Mesenteric fat pad (tissue), 1 donor: ENCODE measurements around the gene SRPK1. TPM values are rescaled to one million over a fixed set of nuclear protein-coding genes. Genes with fewer than 3 reads are reported as not detected.
A peak's percentile ranks its signal among the peaks of the same experiment; 100 is the strongest.
"Not testable (repeated sequence)": the region's sequence is repeated elsewhere in the genome, so short reads cannot be mapped to it uniquely, and the experiment has no call there.

Experiments
- DNase-seq: peaks from one replicate; pipeline ENCODE4 v3.0.0-alpha.2; 2020; ENCODE audit warnings: low spot score
- long read RNA-seq: library from polyadenylated mRNA; unstranded; transcript quantifications from one replicate; pipeline ENCODE4 v2.0.0, GENCODE V29; 2020
- total RNA-seq: library from RNA; stranded (reverse); fragmentation: NEBNext Ultra II Directional; extraction: Animal tissue kit (Norgen Biotek cat#: 25700); gene quantifications from one replicate; pipeline ENCODE4 v1.2.1, GENCODE V29; 2021
- donor health status: DM: yes; HTN: yes; CAD: no.

Gene SRPK1
- 32.9 TPM for total RNA-seq
- long read RNA-seq, full-length matches to known transcripts: 8 of 24 reads
- long read RNA-seq, partial matches to known transcripts: 12 of 24 reads
- long read RNA-seq, other reads (novel, unspliced or antisense): 4 of 24 reads

DNA sequence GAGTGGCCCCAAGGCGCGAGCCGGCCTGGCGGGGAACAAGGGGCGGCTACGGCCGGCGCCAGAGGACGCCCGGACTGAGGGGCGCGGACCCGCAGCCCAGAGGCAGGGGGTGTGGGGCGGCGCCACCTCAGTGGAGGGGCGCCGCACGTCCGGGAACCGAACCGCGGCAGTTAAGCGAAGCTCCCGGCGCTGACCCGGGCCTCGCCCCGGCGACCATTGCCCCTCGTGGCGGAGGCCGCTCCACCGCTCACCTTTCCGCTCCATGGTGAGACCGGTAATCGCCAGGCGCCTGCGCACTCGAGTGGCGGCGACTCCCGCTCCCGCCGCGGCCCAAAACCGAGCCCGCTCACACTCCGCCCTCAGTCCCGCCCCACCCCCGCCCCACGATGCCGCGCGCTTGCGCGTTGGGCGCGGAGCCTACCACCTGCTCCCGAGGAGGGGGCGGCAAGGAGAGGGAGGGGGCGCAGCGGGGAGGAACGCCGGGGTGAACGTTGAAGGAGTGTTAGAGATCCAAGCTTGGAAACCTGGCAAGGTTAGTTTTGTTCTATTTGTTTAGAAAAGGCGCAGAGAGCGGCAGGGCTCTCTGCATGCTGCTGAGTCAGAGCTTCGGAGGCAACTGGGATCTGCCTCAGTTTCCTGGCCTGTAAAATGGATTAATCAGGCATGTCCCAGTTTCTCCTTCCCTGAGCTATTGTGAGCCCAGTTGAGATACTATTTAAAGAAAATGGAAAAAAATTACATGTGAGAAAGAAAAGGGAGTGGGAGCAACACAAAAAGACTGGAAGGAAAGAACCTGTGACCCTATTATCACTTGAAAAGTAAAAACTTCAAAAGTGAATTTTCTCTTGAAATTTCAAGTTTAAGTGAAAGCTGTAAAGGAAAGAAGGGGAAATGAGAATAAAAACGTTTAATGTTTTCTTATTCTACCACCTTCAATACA is at the start of gene SRPK1:
Gene SRPK1 (minus strand): TSS at position 306 of the 940 bp plus-strand sequence. CDS start 42 bp downstream, at position 264.
- peak; percentile 97 for DNase-seq

GRCh38 chr6:35970181-35970580 is 49.3 kb upstream of the SRPK1 start:
- DNase-seq: no peak

GRCh38 chr6:35969646-35970045 is 48.7 kb upstream of the SRPK1 start:
- DNase-seq: no peak

DNA sequence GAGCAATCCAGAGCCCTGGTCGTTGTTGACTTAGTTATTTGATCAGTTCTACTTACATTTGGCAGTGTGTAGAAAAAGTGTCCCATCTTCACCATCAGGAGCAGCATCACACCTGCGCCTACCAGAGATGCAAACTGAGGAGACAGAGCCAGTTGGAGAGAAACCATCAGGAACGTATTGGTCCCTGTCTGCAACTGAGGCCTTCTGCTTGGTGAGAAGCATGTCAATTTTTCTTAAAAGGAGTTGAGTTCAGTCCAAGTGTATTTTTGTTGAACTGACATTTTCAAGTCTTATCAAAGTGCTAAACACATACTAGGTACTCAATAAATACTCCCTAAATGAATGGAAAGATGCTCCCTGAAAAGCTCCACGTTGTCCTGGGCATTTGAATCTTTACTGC is 47.9 kb upstream of the SRPK1 start:
- no peak for DNase-seq

- no peak for DNase-seq
Observed at GRCh38 chr6:35967076-35967774, 46.3 kb upstream of the SRPK1 start.

GRCh38 chr6:35962779-35963560 is 42.1 kb upstream of the SRPK1 start:
- DNase-seq: no peak

GRCh38 chr6:35960187-35960586 is 39.3 kb upstream of the SRPK1 start:
- DNase-seq: no peak

DNA sequence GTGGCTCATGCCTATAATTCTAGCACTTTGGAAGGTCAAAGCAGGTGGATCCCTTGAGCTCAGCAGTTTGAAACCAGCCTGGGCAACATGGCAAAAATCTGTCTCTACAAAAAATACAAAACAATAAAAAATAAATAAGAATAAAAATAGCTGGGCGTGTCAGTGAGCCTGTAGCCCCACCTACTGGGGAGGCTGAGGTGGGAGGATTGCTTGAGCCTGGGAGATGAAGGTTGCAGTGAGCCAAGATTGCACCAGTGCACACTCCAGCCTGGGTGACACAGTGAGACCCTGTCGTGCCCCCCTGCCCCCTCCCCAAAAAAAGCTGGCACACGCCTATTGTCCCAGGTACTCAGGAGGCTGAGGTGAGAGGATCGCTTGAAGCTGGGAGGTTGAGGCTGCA is 35.1 kb upstream of the SRPK1 start:
- DNase-seq: no peak

DNA sequence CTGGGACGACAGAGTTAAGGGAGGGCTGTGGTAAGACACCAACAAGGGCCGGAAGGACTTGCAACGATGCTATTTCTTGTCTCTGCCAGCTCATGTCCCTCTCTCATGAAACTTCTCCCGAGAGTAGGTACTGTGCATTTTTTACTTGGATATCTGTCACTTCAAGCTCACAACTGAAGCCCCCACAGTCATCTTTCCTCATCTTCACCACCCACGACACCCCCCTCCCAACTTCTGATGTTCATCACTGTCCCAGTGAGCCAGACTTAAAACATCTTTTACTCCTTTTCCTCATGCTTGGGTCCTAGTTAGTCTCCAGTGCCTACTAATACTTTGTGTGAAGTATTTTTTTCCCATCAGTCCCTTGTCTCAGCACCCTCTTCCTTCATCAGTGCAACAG is 34.6 kb upstream of the SRPK1 start:
- DNase-seq: no peak

DNA sequence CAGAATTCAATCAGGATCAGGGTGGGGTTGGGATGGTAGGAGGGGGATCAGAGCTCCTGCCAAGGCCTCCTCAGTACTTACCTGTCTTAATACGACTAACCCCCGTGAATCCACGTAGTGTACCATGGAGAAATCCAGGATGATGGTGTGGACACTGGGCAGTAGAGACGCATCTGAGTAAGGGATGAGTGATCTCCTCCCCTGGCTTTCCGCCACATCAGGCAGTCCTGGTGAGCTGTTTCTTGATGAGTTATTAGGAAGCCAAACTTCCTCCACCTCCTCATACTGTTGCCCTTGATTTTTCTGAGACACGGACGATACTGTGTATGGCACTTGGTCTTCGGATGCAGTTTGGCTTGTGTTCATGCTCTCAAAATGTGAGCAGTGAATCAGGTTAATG is 34.2 kb upstream of the SRPK1 start:
- no peak for DNase-seq

DNA sequence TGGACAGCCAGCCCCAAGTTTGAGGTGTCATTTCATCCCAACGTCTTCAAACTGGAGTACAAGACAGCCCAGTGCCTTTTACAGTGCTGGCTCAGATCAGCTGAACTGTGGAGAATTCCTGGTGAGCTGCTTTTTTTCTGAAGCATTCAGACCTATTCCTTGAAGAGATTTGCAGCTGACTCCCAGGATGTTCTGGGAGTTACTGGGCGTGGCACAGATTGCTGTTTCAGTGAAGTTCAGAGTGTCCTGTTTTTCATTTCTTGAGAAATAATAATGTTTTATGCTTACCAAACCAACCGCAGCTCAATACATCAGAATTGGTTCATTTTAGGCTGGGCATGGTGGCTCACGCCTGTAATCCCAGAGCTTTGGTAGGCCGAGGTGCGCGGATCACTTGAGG is 33.4 kb upstream of the SRPK1 start:
- no peak for DNase-seq

- no peak for DNase-seq
Observed at GRCh38 chr6:35948725-35949124, 27.8 kb upstream of the SRPK1 start.

DNA sequence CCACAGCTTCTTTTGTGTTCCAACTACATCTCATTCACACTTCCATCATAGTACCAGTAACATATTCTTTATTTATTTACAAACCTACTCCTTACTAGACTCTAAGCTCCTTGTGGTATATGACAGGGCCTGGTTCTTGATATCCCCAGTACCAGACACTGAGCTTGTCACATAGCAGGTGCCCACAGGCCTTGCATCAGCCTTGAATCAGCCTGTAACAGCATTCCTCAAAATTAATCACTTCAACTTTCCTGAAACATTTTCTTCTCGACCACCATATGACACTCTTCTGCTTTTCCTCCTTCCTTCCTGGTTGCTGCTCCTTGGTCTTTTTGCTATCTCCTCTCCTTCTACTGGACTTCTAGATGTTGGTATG is 24.7 kb upstream of the SRPK1 start:
- no peak for DNase-seq

GRCh38 chr6:35943390-35943789 is 22.5 kb upstream of the SRPK1 start:
- no peak for DNase-seq

GRCh38 chr6:35942355-35942754 is 21.5 kb upstream of the SRPK1 start:
- DNase-seq: no peak

DNA sequence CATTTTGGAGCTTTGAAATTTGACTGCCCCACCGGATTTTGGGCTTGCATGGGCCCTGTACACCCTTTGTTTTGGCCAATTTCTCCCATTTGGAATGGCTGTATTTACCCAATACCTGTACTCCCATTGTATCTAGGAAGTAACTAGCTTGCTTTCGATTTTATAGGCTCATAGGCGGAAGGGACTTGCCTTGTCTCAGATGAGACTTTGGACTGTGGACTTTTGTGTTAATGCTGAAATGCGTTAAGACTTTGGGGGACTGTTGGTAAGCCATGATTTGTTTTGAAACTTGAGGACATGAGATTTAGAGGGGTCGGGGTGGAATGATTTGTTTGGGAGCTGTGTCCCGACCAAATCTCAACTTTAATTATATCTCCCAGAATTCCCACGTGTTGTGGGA is 20.3 kb upstream of the SRPK1 start:
- DNase-seq: not testable (repeated sequence)

- not testable (repeated sequence) for DNase-seq
Observed at GRCh38 chr6:35940014-35940413, 19.1 kb upstream of the SRPK1 start.

DNA sequence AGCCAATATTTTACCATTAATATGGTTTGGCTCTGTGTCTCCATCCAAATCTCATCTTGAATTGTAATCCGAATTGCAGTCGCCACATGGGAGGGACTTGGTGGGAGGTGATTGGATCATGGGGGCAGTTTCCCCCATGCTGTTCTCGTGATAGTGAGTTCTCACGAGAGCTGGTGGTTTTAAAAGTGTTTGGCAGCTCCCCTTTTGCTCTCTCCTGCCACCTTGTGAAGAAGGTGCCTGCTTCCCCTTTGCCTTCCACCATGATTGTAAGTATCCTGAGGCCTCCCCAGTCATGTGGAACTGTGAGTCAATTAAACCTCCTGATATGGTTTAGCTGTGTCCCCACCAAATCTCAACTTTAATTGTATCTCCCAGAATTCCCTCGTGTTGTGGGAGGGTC is 18.4 kb upstream of the SRPK1 start:
- not testable (repeated sequence) for DNase-seq

- no peak for DNase-seq
Observed at GRCh38 chr6:35936681-35937359, 15.9 kb upstream of the SRPK1 start.

GRCh38 chr6:35935469-35935868 is 14.6 kb upstream of the SRPK1 start:
- no peak for DNase-seq

- DNase-seq: no peak
Observed at GRCh38 chr6:35933844-35934243, 12.9 kb upstream of the SRPK1 start.
